Measurements from ENCODE around the gene L3MBTL4.

DNA sequence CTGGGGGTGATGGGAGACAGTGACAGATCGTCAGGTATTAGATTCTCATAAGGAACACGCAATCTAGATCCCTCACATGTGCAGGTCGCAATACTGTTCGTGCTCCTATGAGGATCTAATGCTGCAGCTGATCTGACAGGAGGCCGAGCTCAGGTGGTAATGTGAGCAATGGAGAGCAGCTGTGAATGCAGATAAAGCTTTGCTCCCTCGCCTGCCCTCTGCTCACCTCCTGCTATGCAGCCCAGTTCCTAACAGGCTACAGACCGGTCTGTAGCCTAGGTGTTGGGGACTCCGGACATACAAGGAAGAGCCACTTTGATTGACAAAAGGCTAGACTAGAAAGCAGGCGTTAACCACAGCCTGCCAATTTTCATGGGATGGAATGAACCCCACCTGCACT is 335.8 kb downstream of the L3MBTL4 start:
- TF ChIP-seq EP300 (IDR thresholded peaks at IDR 0.05; ENCODE audit: borderline replicate concordance in 1 of 2, low read depth in 1 of 2, low read length in 1 of 2) (no peak), MEF2A (IDR thresholded peaks at IDR 0.05; ENCODE audit: borderline replicate concordance, low read depth) (no peak), RAD21 (IDR thresholded peaks at IDR 0.05; ENCODE audit: low read length) (no peak), MXI1 (IDR thresholded peaks at IDR 0.05; ENCODE audit: low read depth, low read length) (no peak), SMC3 (IDR thresholded peaks at IDR 0.05; ENCODE audit: low read depth, low read length) (no peak), FOXM1 (IDR thresholded peaks at IDR 0.05; ENCODE audit: low read depth) (no peak), TCF12 (IDR thresholded peaks at IDR 0.05) (no peak)
- TF ChIP-seq, protein P1, sequence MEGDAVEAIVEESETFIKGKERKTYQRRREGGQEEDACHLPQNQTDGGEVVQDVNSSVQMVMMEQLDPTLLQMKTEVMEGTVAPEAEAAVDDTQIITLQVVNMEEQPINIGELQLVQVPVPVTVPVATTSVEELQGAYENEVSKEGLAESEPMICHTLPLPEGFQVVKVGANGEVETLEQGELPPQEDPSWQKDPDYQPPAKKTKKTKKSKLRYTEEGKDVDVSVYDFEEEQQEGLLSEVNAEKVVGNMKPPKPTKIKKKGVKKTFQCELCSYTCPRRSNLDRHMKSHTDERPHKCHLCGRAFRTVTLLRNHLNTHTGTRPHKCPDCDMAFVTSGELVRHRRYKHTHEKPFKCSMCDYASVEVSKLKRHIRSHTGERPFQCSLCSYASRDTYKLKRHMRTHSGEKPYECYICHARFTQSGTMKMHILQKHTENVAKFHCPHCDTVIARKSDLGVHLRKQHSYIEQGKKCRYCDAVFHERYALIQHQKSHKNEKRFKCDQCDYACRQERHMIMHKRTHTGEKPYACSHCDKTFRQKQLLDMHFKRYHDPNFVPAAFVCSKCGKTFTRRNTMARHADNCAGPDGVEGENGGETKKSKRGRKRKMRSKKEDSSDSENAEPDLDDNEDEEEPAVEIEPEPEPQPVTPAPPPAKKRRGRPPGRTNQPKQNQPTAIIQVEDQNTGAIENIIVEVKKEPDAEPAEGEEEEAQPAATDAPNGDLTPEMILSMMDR (IDR thresholded peaks at IDR 0.05), result no peak
- TF ChIP-seq, protein P2, sequence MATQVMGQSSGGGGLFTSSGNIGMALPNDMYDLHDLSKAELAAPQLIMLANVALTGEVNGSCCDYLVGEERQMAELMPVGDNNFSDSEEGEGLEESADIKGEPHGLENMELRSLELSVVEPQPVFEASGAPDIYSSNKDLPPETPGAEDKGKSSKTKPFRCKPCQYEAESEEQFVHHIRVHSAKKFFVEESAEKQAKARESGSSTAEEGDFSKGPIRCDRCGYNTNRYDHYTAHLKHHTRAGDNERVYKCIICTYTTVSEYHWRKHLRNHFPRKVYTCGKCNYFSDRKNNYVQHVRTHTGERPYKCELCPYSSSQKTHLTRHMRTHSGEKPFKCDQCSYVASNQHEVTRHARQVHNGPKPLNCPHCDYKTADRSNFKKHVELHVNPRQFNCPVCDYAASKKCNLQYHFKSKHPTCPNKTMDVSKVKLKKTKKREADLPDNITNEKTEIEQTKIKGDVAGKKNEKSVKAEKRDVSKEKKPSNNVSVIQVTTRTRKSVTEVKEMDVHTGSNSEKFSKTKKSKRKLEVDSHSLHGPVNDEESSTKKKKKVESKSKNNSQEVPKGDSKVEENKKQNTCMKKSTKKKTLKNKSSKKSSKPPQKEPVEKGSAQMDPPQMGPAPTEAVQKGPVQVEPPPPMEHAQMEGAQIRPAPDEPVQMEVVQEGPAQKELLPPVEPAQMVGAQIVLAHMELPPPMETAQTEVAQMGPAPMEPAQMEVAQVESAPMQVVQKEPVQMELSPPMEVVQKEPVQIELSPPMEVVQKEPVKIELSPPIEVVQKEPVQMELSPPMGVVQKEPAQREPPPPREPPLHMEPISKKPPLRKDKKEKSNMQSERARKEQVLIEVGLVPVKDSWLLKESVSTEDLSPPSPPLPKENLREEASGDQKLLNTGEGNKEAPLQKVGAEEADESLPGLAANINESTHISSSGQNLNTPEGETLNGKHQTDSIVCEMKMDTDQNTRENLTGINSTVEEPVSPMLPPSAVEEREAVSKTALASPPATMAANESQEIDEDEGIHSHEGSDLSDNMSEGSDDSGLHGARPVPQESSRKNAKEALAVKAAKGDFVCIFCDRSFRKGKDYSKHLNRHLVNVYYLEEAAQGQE (IDR thresholded peaks at IDR 0.05; ENCODE audit: low read depth, low read length), result no peak

All from SK-N-SH (cell line).